ENCODE measurements around the gene GPR35.

The GPR35 gene

DNA sequence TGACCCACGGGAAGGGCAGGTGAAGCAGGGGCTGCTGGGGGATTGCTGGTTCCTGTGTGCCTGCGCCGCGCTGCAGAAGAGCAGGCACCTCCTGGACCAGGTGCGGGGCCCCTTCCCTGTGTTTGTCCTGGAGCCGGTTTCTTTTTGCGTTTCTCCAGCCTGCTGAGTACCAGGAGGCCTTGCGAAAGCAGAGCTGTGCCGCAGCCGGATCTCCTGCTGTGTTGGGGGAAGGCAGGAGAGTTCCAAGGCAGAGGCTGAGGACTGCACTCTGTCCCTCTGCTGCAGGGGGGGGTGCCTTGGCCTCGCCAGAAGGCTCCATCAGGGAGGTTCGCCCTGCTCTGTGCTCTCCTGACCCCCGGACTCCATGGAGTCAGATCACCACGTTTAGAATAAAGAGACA lies 35.9 kb upstream of the GPR35 start:
- DNase-seq (ENCODE audit: low spot score) = no peak

DNA sequence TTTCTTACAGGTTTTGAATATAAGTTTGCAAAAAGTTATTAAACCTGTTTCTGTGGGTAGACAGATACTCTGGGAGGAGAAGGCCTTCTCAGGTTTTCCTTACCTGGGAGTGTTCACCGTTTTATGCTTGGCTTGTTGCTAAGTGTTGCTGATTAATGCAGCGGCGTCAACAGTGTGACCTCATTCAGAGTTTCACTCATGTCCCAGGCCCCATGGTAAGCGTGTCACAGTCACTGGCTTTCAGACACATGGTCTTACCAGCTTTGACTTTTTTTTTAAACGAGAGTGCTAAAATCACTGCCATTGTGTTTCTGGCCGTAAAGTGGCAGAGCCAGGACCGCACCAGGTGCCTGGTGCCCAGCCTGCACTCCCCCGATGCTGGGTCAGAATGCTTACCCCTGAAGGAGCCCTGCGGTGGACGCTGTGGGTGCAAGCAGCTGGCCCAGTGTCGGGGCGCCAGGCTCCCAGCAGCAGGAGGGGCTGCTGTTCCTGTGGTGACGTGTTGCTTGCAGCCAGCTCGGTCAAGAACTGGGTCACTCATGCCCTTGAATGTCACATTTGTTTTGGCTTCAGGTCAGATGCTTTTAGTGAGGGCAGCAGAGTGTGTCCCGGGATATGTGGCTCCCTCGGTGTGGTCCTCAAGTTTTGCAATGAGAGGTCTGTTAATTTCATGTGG lies 35.3 kb upstream of the GPR35 start:
- DNase-seq (ENCODE audit: low spot score) = no peak

DNA sequence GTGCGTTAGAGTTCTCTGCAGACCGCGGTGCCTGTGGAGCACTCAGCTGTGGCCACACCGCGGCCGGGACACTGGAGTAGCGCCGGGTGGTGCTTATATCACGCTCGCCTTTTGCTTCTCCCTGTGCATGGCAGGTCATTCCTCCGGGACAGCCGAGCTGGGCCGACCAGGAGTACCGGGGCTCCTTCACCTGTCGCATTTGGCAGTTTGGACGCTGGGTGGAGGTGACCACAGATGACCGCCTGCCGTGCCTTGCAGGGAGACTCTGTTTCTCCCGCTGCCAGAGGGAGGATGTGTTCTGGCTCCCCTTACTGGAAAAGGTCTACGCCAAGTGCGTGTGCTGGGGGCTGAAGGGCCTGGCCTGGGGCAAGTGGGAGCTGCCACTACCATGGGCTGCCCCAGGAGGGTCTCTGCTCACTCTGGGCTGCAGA lies 34.6 kb upstream of the GPR35 start:
- DNase-seq (ENCODE audit: low spot score) = no peak

DNA sequence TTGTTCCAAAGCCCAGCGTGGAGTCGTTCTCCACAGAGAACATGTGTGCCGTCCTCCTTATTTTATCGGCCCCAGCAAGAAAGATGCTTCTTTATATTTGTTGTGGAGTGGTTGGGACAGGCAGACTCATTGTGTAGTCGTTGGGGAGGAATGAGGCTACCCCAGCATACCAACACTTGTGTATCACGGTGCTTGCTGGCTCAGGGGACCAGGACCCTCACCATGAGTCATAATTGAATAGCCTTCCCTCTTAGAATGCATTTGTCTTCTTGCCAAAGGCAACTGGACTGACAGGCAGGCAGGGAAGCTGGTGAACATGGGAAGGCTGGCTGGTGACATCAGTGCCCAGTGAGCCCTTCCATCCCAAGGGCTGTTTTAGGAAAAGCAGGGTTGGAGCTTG lies 34.1 kb upstream of the GPR35 start:
- DNase-seq (ENCODE audit: low spot score) = no peak

DNA sequence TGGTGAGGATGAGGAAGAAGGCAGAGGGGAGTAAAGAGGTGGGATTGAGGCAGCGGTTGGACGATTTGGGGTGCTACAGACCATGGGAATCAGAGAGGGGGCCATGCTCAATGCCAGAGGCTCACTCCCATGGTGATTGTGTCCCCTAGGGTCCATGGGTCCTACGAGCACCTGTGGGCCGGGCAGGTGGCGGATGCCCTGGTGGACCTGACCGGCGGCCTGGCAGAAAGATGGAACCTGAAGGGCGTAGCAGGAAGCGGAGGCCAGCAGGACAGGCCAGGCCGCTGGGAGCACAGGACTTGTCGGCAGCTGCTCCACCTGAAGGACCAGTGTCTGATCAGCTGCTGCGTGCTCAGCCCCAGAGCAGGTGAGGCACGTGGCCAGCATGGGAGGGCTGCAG lies 33.5 kb upstream of the GPR35 start:
- DNase-seq (ENCODE audit: low spot score) = no peak

DNA sequence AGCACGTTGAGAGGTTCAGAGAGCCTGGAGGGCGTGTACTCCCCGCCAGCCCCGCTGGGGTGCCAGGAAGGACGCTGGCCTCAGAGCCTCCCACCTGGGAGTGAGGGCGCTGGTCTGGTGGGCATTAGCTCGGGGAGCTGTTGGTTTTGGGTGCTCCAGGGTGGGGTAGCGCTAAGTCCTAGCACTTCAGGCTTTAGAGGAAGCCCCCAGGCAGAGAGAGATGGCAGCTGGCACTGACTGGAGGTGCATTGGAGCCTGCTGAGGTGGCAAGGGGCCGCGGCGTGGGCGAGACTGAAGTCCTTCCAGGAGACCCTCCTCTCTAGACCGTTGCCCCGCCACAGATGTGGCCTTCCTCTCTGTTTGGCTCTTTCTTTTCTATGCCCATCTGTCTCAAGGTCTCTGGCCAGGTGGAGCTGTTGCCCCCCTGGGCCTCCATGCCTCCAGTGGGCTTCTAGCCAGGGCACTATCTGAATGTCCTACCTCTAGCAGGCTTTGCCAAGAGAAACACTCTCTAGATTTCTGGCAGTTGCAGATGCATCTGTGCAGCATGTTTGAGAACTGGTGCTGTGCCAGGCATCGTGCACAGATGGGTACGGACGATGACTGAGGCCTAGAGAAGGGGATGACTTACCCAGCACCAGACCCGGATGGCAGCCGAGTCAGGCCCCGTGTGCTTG lies 32.1 kb upstream of the GPR35 start:
- DNase-seq (ENCODE audit: low spot score) = no peak

DNA sequence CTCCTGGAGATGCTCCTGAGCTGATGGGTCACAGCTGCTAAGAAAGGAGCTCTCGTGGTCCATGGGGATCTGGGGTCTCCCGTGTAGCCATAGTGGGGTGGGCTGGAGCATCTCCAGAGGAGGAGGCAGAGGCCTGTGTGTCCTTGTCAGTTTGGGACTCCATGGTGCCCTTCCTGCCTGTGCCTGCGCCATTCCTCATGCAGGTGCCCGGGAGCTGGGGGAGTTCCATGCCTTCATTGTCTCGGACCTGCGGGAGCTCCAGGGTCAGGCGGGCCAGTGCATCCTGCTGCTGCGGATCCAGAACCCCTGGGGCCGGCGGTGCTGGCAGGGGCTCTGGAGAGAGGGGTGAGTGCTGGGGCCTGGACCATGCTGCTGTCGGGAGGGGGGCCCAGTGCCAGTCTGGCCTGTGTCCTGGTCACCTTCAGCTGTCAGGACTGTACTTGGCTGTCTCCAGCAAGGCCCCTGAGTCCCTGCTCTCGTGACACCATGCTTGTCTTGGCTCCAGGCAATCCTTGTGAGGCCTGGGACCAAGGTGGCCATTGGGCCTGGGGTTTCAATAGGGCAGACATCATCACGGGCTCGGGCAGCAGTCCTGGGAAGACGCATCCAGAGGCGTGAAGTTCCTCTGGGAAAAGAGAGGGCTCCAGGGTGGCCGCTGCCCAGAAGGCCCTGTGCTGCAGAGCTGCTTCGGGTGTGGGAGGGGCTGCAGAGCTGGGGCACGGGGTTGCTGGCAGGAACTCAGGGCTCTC lies 31.4 kb upstream of the GPR35 start:
- no peak for DNase-seq (ENCODE audit: low spot score)

DNA sequence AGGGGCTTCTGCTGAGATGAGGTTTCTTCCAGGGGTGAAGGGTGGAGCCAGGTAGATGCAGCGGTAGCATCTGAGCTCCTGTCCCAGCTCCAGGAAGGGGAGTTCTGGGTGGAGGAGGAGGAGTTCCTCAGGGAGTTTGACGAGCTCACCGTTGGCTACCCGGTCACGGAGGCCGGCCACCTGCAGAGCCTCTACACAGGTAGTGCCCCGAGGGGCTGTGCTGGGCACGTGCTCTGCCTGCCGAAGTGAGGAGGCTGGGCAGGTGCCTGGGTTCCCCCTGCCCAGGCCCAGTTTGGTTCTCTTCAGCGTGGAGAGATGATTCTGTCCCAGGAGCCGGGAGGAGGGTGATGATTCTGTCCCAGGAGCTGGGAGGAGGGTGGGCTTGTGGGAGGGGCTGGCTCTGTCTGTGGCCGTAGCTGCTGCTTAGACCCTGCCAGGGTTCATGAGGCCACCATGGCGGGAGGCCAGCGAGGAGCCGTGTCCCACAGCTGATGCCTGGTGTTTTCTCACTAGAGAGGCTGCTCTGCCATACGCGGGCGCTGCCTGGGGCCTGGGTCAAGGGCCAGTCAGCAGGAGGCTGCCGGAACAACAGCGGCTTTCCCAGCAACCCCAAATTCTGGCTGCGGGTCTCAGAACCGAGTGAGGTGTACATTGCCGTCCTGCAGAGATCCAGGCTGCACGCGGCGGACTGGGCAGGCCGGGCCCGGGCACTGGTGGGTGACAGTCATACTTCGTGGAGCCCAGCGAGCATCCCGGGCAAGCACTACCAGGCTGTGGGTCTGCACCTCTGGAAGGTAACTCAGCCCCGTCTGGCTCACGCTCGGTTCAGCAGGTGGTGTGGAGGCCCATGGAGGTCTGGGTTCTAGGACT lies 30.5 kb upstream of the GPR35 start:
- no peak for DNase-seq (ENCODE audit: low spot score)

DNA sequence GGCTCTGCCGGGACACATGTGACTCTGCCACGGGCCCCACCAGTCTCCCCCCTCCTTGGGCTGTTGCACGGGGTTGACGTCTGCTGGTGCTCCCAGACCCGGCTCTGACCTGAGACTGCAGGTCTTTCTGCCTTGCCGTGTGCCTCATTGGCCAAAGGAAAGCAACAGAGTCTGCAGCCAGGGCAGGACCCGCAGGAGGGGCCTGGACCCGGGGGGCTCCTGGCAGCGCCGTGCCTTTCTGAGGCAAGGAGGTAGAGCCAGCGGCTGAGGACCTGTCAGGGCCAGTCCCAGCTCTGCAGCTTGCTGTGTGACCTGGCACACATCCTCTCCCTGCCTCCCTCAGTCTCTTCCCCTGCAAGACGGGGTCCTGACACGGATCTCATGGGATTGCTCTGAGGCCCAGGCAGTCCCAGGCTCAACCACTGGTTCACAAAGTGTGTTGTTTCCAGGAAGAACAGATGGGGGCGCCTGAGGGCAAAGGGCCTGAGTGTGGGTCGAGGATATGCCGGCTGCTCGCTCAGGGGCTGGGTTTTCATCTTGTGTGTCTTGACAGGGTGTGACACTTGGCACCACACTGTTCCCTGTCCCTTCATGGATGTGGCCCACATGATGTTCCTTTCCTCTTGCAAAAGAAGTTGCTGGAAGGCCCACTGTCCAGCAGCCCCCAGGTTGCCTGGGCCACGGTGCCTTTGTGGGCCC lies 29.8 kb upstream of the GPR35 start:
- peak; percentile 26 for DNase-seq (ENCODE audit: low spot score)

DNA sequence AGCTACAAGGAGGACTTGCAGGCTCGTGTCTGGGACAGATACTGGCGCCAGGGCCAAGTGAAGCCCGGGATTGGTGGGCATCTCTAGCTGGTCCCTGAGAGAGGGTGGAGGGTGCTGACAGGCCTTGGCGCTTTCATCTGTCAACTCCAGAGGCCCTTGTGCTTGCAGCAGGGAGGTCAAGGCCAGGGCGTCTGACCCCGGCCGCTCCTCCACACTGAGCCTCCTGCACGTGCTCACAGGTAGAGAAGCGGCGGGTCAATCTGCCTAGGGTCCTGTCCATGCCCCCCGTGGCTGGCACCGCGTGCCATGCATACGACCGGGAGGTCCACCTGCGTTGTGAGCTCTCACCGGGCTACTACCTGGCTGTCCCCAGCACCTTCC lies 29.2 kb upstream of the GPR35 start:
- no peak for DNase-seq (ENCODE audit: low spot score)

DNA sequence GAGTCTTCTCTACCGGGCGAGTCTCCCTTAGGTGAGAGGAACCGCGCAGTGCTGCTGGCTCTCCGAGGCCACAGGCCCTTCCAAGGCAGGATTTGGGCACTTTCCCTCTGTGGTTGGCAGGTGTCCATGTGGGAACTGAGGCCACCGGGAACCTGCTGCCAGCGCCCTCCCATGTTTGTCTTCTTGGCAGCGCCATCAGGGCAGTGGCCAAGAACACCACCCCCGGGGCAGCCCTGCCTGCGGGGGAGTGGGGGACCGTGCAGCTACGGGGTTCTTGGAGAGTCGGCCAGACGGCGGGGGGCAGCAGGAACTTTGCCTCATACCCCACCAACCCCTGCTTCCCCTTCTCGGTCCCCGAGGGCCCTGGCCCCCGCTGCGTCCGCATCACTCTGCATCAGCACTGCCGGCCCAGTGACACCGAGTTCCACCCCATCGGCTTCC lies 28.8 kb upstream of the GPR35 start:
- DNase-seq (ENCODE audit: low spot score) = no peak

DNA sequence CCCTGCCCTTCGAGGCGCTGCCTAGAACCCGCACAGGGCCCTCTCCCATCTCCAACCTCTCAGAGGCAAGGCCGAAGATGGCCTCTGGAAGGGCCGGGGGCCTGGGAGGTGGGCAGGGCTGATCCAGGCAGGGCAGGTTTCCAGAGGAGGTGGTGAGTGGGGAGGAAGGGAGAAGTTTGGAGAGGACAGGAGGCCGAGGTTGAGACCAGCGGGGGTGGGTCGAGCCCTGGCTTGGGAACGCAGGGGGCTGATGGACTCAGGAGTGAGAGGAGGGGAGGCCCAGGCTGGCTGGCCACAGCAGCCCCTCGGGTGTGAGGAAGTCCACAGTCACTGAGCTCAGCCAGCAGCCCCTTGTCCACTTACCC lies 28.2 kb upstream of the GPR35 start:
- no peak for DNase-seq (ENCODE audit: low spot score)

DNA sequence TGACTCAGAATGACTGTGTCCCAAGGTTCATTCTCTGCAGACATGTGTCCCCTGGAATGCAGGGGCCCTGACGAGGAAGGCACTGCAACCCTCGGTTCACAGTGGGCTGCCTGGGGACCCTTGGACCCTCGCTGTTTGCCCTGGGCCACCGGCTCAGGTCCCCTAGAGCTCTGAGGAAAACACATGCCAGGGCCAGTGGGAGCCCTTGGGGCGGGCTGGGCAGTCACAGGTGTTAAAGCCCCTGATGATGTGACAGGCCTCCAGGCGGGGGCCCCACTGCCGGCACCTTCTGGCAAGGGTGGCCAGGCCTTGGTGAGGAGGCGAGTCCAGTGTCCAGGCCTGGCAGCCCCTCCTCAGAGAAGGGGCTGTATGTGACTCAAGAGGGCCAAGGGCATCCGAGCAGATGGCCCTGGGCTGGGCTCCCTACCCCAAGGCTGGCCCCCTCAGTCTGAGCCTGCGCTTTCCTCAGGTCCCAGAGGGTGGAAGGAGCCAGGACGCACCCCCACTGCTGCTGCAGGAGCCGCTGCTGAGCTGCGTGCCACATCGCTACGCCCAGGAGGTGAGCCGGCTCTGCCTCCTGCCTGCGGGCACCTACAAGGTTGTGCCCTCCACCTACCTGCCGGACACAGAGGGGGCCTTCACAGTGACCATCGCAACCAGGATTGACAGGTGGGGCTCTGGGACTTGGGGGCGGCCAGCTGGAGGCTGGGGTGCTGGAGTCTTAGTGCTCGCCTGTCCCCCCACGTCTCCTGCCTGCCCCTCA lies 27.7 kb upstream of the GPR35 start:
- DNase-seq (ENCODE audit: low spot score) = no peak

DNA sequence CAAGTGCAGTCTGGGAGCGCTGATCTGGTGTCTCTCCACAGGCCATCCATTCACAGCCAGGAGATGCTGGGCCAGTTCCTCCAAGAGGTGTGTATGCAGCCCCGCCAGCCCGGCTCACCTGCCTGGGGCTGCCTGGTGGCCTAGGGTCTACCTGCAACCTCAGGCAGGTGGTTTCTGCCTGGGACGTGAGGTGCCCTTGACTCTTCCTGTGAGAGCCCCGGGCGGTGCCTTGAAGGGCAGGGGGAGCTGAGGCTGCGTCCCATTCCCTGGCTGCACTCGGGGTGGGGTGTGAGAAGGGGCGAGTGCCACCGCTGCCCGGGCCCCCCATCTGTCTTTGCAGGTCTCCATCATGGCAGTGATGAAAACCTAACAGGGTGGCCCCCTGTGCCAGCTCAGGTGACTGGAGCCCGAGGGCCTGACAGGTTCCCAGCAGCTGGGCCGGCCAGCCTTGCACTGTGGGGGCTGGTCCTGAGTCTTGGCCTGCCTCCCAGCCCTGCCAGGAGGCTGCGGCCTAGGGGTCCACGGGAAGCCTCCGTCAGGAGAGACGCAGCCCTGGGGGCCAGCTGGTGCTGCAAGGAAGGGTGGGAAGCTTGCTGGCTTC lies 26.9 kb upstream of the GPR35 start:
- no peak for DNase-seq (ENCODE audit: low spot score)

DNA sequence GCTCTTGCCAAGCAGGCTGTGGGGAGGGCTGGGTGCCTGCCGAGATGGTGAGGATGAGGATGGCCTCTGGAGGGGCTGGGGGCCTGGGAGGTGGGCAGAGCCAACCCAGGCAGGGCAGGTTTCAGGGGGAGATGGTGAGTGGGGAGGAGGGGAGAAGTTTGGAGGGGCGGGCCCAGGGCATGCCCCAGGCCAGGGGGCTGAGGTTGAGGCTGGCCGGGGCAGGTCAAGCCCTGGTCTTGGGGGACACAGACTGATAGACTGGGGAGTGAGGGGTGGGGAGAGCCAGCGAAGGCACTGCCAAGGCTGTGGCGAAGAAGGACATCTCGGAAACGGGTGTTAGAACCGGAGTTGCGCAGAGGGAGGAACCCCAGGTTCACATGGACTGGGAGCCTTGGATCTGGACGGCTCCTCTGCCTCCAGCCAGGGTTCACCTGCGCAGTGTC lies 26.1 kb upstream of the GPR35 start:
- no peak for DNase-seq (ENCODE audit: low spot score)

DNA sequence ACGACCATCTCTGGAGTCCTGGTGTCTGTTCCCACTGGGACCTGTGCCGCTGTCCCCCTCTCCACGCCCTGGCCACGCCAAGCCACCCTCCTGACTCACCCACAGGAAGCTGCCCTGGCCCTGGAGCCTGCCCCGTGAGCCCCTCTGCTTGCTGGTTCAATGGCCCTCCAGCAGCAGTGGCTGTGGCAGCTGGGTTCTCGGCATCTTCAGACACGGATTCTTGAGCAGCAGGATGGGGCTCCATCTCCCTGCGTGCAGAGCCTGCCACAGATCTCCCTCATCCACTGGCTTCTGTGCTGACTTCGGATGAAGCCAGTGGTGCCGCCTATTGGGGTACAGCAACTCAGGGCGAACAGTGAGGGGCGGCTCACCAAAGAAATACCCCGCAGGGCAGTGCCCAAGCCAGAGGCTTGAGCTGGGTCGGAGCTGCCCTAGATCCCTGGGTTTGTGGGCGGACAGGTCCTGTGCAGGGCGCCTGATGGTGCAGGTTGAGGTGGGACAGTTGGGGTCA lies 24.8 kb upstream of the GPR35 start:
- DNase-seq (ENCODE audit: low spot score) = no peak

DNA sequence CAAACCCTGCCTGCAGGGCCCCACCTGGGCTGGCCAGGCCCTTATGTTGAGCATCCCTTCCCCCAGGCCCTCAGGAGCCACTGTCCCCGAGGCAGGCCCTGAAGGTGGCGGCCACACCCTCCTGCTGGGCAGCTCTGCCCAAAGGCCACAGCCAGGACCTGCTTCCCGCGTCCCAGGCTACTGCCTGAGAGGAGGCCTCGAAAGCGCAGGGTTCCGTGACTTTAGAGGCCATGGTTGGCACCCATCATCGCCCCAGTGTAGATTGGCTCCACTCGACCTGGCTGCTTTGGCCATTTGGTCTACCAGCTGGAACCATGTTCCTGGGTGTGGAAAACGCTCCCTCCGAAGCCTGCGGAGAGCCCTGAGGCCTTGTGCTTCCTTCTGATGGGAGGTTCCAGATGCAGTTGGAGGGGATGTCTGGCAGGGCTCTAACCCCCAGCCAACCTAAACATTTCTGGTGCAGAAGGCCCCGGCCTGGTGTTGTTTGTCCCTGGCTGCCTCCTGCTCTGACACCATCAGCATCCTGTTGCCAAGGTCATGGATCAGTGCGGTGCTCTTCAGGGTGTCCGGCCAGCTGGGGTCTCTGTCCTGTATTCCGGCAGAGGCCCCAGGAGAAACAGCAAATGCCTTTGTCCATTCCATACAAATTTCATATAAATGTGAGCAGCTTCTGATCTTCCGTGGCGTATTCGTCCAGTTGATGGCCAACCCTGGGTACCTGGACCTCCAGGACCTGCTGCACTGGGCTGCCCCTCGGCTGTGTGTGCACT lies 24.0 kb upstream of the GPR35 start:
- DNase-seq (ENCODE audit: low spot score) = no peak

DNA sequence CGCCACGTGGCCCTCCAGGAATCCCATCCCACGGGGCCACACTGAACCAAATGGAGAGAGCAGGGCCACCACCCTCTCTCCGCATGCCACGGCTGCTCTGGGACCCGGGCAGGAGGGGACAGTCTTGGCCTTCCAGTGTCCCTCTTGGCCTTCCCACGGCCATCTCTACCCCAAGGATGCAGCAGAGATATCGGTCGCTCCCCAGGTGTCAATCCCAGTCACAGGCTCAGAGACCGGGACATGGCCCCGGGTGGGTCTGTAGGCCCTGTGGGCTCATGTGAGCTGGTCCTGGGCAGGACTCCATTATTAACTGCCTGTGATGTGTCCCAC lies 23.5 kb upstream of the GPR35 start:
- no peak for DNase-seq (ENCODE audit: low spot score)

DNA sequence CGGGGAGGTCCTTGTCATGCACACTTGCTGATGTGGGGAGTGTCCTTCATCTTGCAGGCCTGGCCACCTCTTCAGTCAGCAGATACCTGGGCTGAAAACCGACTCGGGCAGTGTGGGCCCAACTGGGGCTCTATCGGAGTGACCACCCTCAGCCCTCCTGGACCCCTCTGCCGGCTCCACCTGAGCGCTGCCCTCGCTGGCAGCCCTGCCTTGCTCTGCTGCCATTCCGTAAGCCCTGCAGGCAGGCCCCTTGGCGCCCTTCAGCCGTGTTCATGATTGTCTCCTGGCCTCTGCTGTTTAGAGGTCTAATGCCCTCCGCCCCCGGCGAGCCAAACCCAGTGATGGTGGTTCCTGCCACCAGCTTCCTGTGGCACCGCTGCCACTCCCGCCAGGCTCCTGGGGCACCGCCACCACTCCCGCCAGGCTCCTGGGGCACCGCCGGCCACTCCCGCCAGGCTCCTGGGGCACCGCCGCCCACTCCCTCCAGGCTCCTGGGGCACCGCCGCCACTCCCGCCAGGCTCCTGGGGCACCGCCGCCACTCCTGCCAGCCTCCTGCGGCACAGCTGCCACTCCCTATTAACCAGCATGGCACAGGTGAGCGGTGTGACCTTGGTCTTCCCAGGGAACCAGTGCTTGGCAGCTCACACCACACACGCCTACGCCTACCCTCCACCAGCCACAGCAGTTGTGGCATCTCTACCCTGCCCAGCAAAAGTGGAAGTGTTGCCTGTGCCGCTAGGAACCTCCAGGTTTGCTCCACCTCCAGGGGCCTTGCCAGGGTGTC lies 22.8 kb upstream of the GPR35 start:
- DNase-seq (ENCODE audit: low spot score) = no peak

Measured in CD4-positive, alpha-beta T cell treated with Interleukin-15 for 4 hours (primary cell).